Keratinocyte (primary cell): ENCODE results near the gene BCL11B. TPM values are rescaled to one million over a fixed set of nuclear protein-coding genes. Genes with fewer than 3 reads are reported as not detected.

ENCODE experiments used
- DNase-seq: peaks from one replicate; pipeline ENCODE4 v3.0.0-alpha.2; 2011; ENCODE audit warnings: low read depth, missing footprints, low spot score
- FAIRE-seq: peaks from 2 replicates; lab custom pipeline; 2011; peaks lifted over from hg19 to GRCh38; lab: Jason Lieb, UNC
- H2AFZ ChIP-seq: 2 replicates; pipeline ENCODE4 v1.6.0; 2012; ENCODE audit warnings: low read length, control low read depth, inconsistent platforms; ENCODE audit not compliant: control insufficient read depth
- H3K27ac ChIP-seq: 2 replicates; pipeline ENCODE4 v1.5.1; 2011; ENCODE audit warnings: low read length; ENCODE audit not compliant: control insufficient read depth, insufficient read depth
- H3K27me3 ChIP-seq: 3 replicates; pipeline ENCODE4 v1.6.0; 2011; ENCODE audit warnings: low read length; ENCODE audit not compliant: control insufficient read depth, insufficient read depth; ENCODE audit errors: extremely low read depth
- H3K36me3 ChIP-seq, 2 experiments: 2 replicates in 1 of 2; 3 replicates in 1 of 2; pipeline ENCODE4 v1.5.1; 2011; ENCODE audit warnings: low read length in 2 of 2, mild to moderate bottlenecking in 1 of 2; ENCODE audit not compliant: control insufficient read depth in 2 of 2, insufficient read depth in 2 of 2; ENCODE audit errors: extremely low read depth in 1 of 2
- H3K4me1 ChIP-seq: 3 replicates; pipeline ENCODE4 v1.5.1; 2011; ENCODE audit warnings: low read length; ENCODE audit not compliant: control insufficient read depth, insufficient read depth; ENCODE audit errors: extremely low read depth
- H3K4me2 ChIP-seq: 3 replicates; pipeline ENCODE4 v1.6.0; 2011; ENCODE audit warnings: low read depth, low read length; ENCODE audit not compliant: control insufficient read depth, insufficient read depth; ENCODE audit errors: extremely low read depth
- H3K4me3 ChIP-seq, 3 experiments: fragments of 200-600 bp in 1 of 3; sonication (generic) in 1 of 3; 2 replicates in 2 of 3; 3 replicates in 1 of 3; pipeline ENCODE4 v1.5.1; 2011 to 2016; ENCODE audit warnings: low read length in 3 of 3, mild to moderate bottlenecking in 3 of 3, control low read depth in 2 of 3, inconsistent platforms in 1 of 3, low read depth in 1 of 3, mixed read lengths in 1 of 3, mixed run types in 1 of 3, moderate library complexity in 1 of 3; ENCODE audit not compliant: control insufficient read depth in 2 of 3, insufficient read depth in 2 of 3; ENCODE audit errors: extremely low read depth in 1 of 3
- H3K79me2 ChIP-seq: 2 replicates; pipeline ENCODE4 v1.6.0; 2012; ENCODE audit warnings: low read length; ENCODE audit not compliant: control insufficient read depth, insufficient read depth
- H3K9ac ChIP-seq: 3 replicates; pipeline ENCODE4 v1.6.0; 2011; ENCODE audit warnings: low read length; ENCODE audit not compliant: control insufficient read depth, insufficient read depth; ENCODE audit errors: extremely low read depth
- H3K9me1 ChIP-seq: 3 replicates; pipeline ENCODE4 v1.6.0; 2011; ENCODE audit warnings: low read length; ENCODE audit not compliant: control insufficient read depth, insufficient read depth; ENCODE audit errors: extremely low read depth
- H3K9me3 ChIP-seq: 2 replicates; pipeline ENCODE4 v1.5.1; 2012; ENCODE audit warnings: low read depth, low read length; ENCODE audit not compliant: control insufficient read depth
- H4K20me1 ChIP-seq: 3 replicates; pipeline ENCODE4 v1.6.0; 2011; ENCODE audit warnings: low read length; ENCODE audit not compliant: control insufficient read depth, insufficient read depth; ENCODE audit errors: extremely low read depth
- EZH2 ChIP-seq: IDR thresholded peaks from one replicate; pipeline ENCODE4 v1.6.1; 2012; ENCODE audit warnings: inconsistent platforms, mild to moderate bottlenecking, low read length, moderate library complexity
- dilution Hi-C: fragments of 300-500 bp; cut with MboI; formaldehyde crosslinking; loops from one replicate; pipeline ENCODE4 v1.7.0; 2020; ENCODE audit warnings: low sequenced_read_pairs; ENCODE audit not compliant: extremely low pct_ligation_motif_present
- polyA plus RNA-seq, 5 experiments: library from polyadenylated mRNA; depleted of rRNA in 3 of 5; stranded (reverse) in 3 of 5; stranded (forward) in 1 of 5; unstranded in 1 of 5; fragments of >200 nt; gene quantifications; 1 replicate in 1 of 5; 2 replicates in 3 of 5; 3 replicates in 1 of 5; pipeline versions ENCODE4 v1.2.1 to v1.2.3, GENCODE V29; 2011 to 2012; ENCODE audit warnings: missing spikeins in 2 of 5, low read depth in 1 of 5, low replicate concordance in 1 of 5
- TF ChIP-seq, protein P1 (sequence below), 3 experiments: IDR thresholded peaks in 1 of 3; conservative IDR thresholded peaks in 1 of 3; optimal IDR thresholded peaks in 1 of 3; 2 replicates in 2 of 3; 3 replicates in 1 of 3; pipeline versions ENCODE3 to v1.5.1; 2011; ENCODE audit warnings: low read length in 3 of 3, mild to moderate bottlenecking in 3 of 3, moderate library complexity in 2 of 3, control low read depth in 1 of 3, inconsistent platforms in 1 of 3; ENCODE audit not compliant: insufficient read depth in 2 of 3; ENCODE audit errors: extremely low read depth in 1 of 3

Gene BCL11B
- polyA plus RNA-seq, 1 donor (not counting 4 experiments of a cell fraction or from before 2014, with no cell fraction given): 5.2 TPM

GRCh38 chr14:99125113-99125512 lies 146.9 kb downstream of the BCL11B start:
- FAIRE-seq: no peak
- no peaks in the 10 kb centered on the region for H3K9me3 ChIP-seq

GRCh38 chr14:99124482-99125105 lies 147.4 kb downstream of the BCL11B start:
- Histone ChIP-seq H3K4me3 (no peak overlapping the region), H3K79me2 (no peaks in the 10 kb centered on the region), H3K4me1 (peaks cover 20% of the 10 kb centered on the region), H3K9me1 (no peaks in the 10 kb centered on the region), H3K27me3 (no peaks in the 10 kb centered on the region), H3K9ac (no peak overlapping the region), H3K36me3 (no peaks in the 10 kb centered on the region), H2AFZ (no peak overlapping the region), H3K4me2 (no peak overlapping the region), H3K27ac (no peak overlapping the region), H4K20me1 (no peaks in the 10 kb centered on the region), H3K9me3 (no peaks in the 10 kb centered on the region)
- DNase-seq: no peak
- no peak for TF ChIP-seq EZH2
- TF ChIP-seq, protein P1, sequence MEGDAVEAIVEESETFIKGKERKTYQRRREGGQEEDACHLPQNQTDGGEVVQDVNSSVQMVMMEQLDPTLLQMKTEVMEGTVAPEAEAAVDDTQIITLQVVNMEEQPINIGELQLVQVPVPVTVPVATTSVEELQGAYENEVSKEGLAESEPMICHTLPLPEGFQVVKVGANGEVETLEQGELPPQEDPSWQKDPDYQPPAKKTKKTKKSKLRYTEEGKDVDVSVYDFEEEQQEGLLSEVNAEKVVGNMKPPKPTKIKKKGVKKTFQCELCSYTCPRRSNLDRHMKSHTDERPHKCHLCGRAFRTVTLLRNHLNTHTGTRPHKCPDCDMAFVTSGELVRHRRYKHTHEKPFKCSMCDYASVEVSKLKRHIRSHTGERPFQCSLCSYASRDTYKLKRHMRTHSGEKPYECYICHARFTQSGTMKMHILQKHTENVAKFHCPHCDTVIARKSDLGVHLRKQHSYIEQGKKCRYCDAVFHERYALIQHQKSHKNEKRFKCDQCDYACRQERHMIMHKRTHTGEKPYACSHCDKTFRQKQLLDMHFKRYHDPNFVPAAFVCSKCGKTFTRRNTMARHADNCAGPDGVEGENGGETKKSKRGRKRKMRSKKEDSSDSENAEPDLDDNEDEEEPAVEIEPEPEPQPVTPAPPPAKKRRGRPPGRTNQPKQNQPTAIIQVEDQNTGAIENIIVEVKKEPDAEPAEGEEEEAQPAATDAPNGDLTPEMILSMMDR (optimal IDR thresholded peaks at IDR 0.05 in 1 of 3, IDR thresholded peaks at IDR 0.05 in 1 of 3, conservative IDR thresholded peaks at IDR 0.05 in 1 of 3; ENCODE audit: extremely low read depth in 1 of 3, insufficient read depth in 2 of 3, low read length in 3 of 3): no peak
- dilution Hi-C loops: no loop called here
- FAIRE-seq: no peak

More at GRCh38 chr14:99125113-99125512, 146.9 kb downstream of the BCL11B start:
- Histone ChIP-seq H3K9ac (no peak overlapping the region), H3K79me2 (no peaks in the 10 kb centered on the region), H3K36me3 (no peaks in the 10 kb centered on the region), H3K9me1 (no peaks in the 10 kb centered on the region), H2AFZ (no peak overlapping the region), H3K4me2 (no peak overlapping the region), H3K27me3 (no peaks in the 10 kb centered on the region), H3K4me3 (no peak overlapping the region), H3K4me1 (peaks cover 20% of the 10 kb centered on the region), H4K20me1 (no peaks in the 10 kb centered on the region), H3K27ac (no peak overlapping the region)
- no peak for DNase-seq
- dilution Hi-C loops: no loop called here
- no peak for TF ChIP-seq EZH2
- TF ChIP-seq, protein P1 (optimal IDR thresholded peaks at IDR 0.05 in 1 of 3, IDR thresholded peaks at IDR 0.05 in 1 of 3, conservative IDR thresholded peaks at IDR 0.05 in 1 of 3; ENCODE audit: extremely low read depth in 1 of 3, insufficient read depth in 2 of 3, low read length in 3 of 3): no peak
